Heart right ventricle (tissue), 16 donors: ENCODE data around the gene FBXO8. TPM values are rescaled to one million over a fixed set of nuclear protein-coding genes. Genes with fewer than 3 reads are reported as not detected.

Experiments used
- ATAC-seq, 8 donors: fragments of 200-7000 bp; cut with Tn5 transposase; one replicate each; pipeline ENCODE4 v1.9.1; 2020; ENCODE audit warnings: mild to moderate bottlenecking in 8 of 8, moderate library complexity in 8 of 8, moderate number of reproducible peaks in 1 of 8
- DNase-seq, 2 donors: peaks; one replicate each; pipeline ENCODE4 v3.0.0-alpha.2; 2020
- H3K27ac ChIP-seq, 10 donors: fragments of 200-600 bp; sonication (generic) in 2 of 10; one replicate each; pipeline versions ENCODE4 v1.5.0 to v1.8.0; 2020 to 2022; ENCODE audit warnings: mild to moderate bottlenecking in 3 of 10
- H3K27me3 ChIP-seq, 7 donors: fragments of 200-600 bp; one replicate each; pipeline ENCODE4 v1.8.0; 2021 to 2022; ENCODE audit warnings: mild to moderate bottlenecking in 2 of 7
- H3K36me3 ChIP-seq, 9 donors: fragments of 200-600 bp; sonication (generic) in 1 of 9; one replicate each; pipeline versions ENCODE4 v1.5.0 to v1.8.0; 2020 to 2022; ENCODE audit warnings: mild to moderate bottlenecking in 2 of 9
- H3K4me1 ChIP-seq, 9 donors: fragments of 200-600 bp; sonication (generic) in 1 of 9; one replicate each; pipeline versions ENCODE4 v1.5.0 to v1.8.0; 2020 to 2022; ENCODE audit warnings: mild to moderate bottlenecking in 4 of 9
- H3K4me3 ChIP-seq, 10 donors: fragments of 200-600 bp; sonication (generic) in 2 of 10; one replicate each; pipeline versions ENCODE4 v1.5.0 to v1.8.0; 2020 to 2022; ENCODE audit warnings: mild to moderate bottlenecking in 7 of 10, moderate library complexity in 2 of 10
- H3K9me3 ChIP-seq, 11 donors: fragments of 200-600 bp in 10 of 11; sonication (generic) in 2 of 11; one replicate each; pipeline versions ENCODE4 v1.5.0 to v1.8.0; 2013 to 2022; ENCODE audit warnings: mild to moderate bottlenecking in 2 of 11, control low read depth in 1 of 11, moderate library complexity in 1 of 11
- CTCF ChIP-seq, 9 donors: fragments of 200-600 bp; sonication (generic) in 2 of 9; IDR thresholded peaks; one replicate each; pipeline versions ENCODE4 v1.5.0 to v1.8.0; 2021 to 2022; ENCODE audit warnings: antibody characterized with exemption in 9 of 9, mild to moderate bottlenecking in 5 of 9, moderate library complexity in 1 of 9
- WGBS, 2 donors: extraction: QIAGEN DNeasy Blood & Tissue Kit; methylation state at CpG; one replicate each; pipeline ENCODE4 v1.1.7; 2013; ENCODE audit warnings: inconsistent platforms in 1 of 2; 5-methylcytosine and 5-hydroxymethylcytosine counted together
- intact Hi-C, 10 donors: fragments of 100-400 bp; cut with DNase I; formaldehyde crosslinking; loops; one replicate each; pipeline versions ENCODE4 v1.11.1 to v1.14.2; 2022
- polyA plus RNA-seq, 2 donors: library from polyadenylated mRNA; stranded (reverse); fragments of 200-250 nt; gene quantifications; one replicate each; pipeline ENCODE4 v1.2.3, GENCODE V29; 2013
- total RNA-seq, 10 donors: library from RNA; stranded (reverse); fragmentation: NEBNext Ultra II Directional in 3 of 10; extraction: Animal tissue kit (Norgen Biotek cat#: 25700) in 3 of 10; gene quantifications; one replicate each; pipeline versions ENCODE4 v1.2.1 to v1.2.4, GENCODE V29; 2021 to 2023
- donor health status: Arrhythmogenic right ventricular cardiomyopathy.
- donor health status: ischemic (EF 13 %, LVEDD 7.1; RV severe dilation, severe dysfunction).
- donor health status: healthy with polysubstance abuse.
- donor health status: DM: no; HTN: yes; CAD: no.
- donor health status: DM: no; HTN: no; CAD: no.
- donor health status: ischemic (EF 25% LVEDD 6.9; RV normal size, moderate dysfunction).
- donor health status: ischemic (EF 25% LVEDD 5.7; RV mildly dilated, moderate dysfunction).
- donor health status: healthy.
- donor health status: DM: yes; HTN: yes; CAD: no.
- donor health status: Ischemic cardiomyopathy.
- donor health status: ischemic (EF 35%, LVEDD 5.7; RV mildly dilated, moderate dysfunction).
- donor health status: nonischemic (EF 11% LVEDD 7.7; RV severe dilation, severe dysfunction).
- donor health status: DM: yes; HTN: yes; CAD: no.
- donor health status: PGD.
- donor health status: ischemic (EF 29% LVEDD 5.4; RV normal size, mild dysfunction).
- donor health status: nonischemic (EF 23%, LVEDD 6.1; RV moderate dilation, normal function).

FBXO8 gene
- total and polyA plus RNA-seq, 12 donors, result 18.3 to 40.0 (median 27.4) TPM

GRCh38 chr4:174241162-174241561 lies 42.3 kb downstream of the FBXO8 start:
- no peak overlapping the region for H3K27ac ChIP-seq
- WGBS, 2 donors, result 88 to 90% methylated on average over 3 of the region's 3 CpGs
- intact Hi-C loops, result loop anchor here in 1 of 10 donors (10.0 kb wide), 1 partner anchor 54 kb away; no protein-coding TSS in a partner anchor
- H3K27me3 ChIP-seq, result no peaks in the 10 kb centered on the region
- H3K9me3 ChIP-seq, result no peaks in the 10 kb centered on the region
- no peak overlapping the region for H3K4me3 ChIP-seq
- peaks cover 0 to 4% (median 0%) of the 10 kb centered on the region in 9 donors for H3K4me1 ChIP-seq
- no peak for ATAC-seq
- H3K36me3 ChIP-seq, result peaks cover 0 to 60% (median 0%) of the 10 kb centered on the region in 9 donors
- TF ChIP-seq CTCF (IDR thresholded peaks at IDR 0.05), result no peak
- no peak for DNase-seq

DNA sequence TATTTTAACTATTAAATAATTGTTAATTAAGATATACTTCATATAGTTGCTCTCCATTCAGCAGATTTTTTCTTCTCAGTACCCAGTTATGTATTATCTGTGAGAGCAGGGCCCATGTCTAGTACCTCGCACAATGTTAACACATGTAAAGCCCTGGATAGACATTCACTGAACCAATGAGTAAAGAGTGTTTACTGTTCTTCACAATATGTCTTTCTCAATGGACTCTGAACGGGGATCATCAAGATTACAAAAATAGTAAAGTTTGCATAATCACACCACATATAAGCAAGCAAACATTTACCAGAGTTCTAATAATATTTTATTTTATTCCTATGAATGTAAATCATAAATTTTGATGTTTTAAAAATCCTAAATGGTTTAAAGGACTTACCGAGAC lies 47.1 kb downstream of the FBXO8 start:
- ATAC-seq (no peak), DNase-seq (no peak)
- 79 to 95% methylated on average over 3 of the region's 3 CpGs for WGBS, 2 donors
- Histone ChIP-seq H3K27me3 (no peaks in the 10 kb centered on the region), H3K9me3 (no peaks in the 10 kb centered on the region), H3K36me3 (peaks cover 0 to 64% (median 0%) of the 10 kb centered on the region in 9 donors), H3K27ac (no peak overlapping the region), H3K4me1 (peaks cover 0 to 4% (median 0%) of the 10 kb centered on the region in 9 donors), H3K4me3 (no peak overlapping the region)
- intact Hi-C loops, result loop anchor here in 1 of 10 donors (10.0 kb wide), 1 partner anchor 78 kb away; no protein-coding TSS in a partner anchor
- TF ChIP-seq CTCF (IDR thresholded peaks at IDR 0.05), result no peak

- Histone ChIP-seq H3K4me3 (no peak overlapping the region), H3K27ac (no peak overlapping the region), H3K36me3 (peaks cover 0 to 12% (median 0%) of the 10 kb centered on the region in 9 donors), H3K4me1 (no peaks in the 10 kb centered on the region), H3K9me3 (no peaks in the 10 kb centered on the region), H3K27me3 (no peaks in the 10 kb centered on the region)
- ATAC-seq (no peak), DNase-seq (no peak)
- 94 to 95% methylated on average over 4 of the region's 4 CpGs for whole genome bisulfite sequencing, 2 donors
- no peak for TF ChIP-seq CTCF (IDR thresholded peaks at IDR 0.05)
- intact Hi-C loops, result loop anchor here in 1 of 10 donors (10.0 kb wide), 1 partner anchor 84 kb away; no protein-coding TSS in a partner anchor
Observed at GRCh38 chr4:174230680-174231079, 52.8 kb downstream of the FBXO8 start.

- intact Hi-C loops, result loop anchor here in 1 of 10 donors (10.0 kb wide), 1 partner anchor 85 kb away; no protein-coding TSS in a partner anchor
- DNase-seq, result no peak
- H3K4me1 ChIP-seq, result no peaks in the 10 kb centered on the region
Observed at GRCh38 chr4:174230148-174230547, 53.3 kb downstream of the FBXO8 start.

More at GRCh38 chr4:174230148-174230547, 53.3 kb downstream of the FBXO8 start:
- no peaks in the 10 kb centered on the region for H3K9me3 ChIP-seq
- TF ChIP-seq CTCF (IDR thresholded peaks at IDR 0.05), result no peak
- no peak for ATAC-seq
- no peak overlapping the region for H3K27ac ChIP-seq
- no peaks in the 10 kb centered on the region for H3K27me3 ChIP-seq
- H3K36me3 ChIP-seq, result peaks cover 0 to 8% (median 0%) of the 10 kb centered on the region in 9 donors
- no peak overlapping the region for H3K4me3 ChIP-seq
